Measurements from ENCODE around the gene CCDC197.

The CCDC197 gene

DNA sequence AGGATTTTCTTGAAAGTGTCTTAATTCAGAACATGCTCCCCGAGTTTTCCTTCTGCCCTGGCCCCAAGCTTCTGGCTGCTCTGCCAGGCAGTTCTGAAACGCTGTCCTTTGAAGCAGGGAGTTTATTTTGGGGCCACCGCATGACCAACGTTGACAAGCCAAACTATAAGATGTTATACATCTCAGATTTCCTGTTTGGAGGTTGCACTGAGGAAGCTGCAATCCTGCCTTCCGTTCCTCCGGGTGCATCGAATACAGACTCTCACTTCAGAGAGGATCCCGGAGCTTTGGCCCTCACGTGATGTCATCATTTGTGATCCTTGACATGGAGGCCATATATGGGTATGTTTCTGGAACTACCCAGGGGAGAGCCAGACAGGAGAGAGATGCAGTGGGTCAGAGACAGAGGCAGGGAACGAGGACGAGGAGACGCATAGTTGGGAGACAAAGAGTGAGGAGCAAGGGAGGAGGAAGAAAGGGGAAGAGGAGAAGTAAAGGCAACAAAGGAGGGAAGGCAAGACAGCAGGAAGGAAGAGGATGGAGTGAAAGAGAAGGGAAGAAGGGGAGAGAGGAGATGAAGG, 20.5 kb upstream of the CCDC197 start, which contains the start of gene ASB2:
ASB2 (minus strand) TSS at position 94 of the 581 bp plus-strand sequence. CDS start 12,031 bp downstream, outside the sequence.
- DNase-seq (ENCODE audit: low spot score): no peak
- in situ Hi-C loops (cut with MboI; ENCODE audit: low pct_unique_long_range_greater_than_20kb, low sequenced_read_pairs, unreplicated experiment): no loop called here
- TF ChIP-seq CTCF (IDR thresholded peaks at IDR 0.05; ENCODE audit: extremely low read depth, insufficient read depth, missing control alignments): no peak

- DNase-seq (ENCODE audit: low spot score): no peak
- TF ChIP-seq CTCF (IDR thresholded peaks at IDR 0.05; ENCODE audit: extremely low read depth, insufficient read depth, missing control alignments): no peak
- in situ Hi-C loops (cut with MboI; ENCODE audit: low pct_unique_long_range_greater_than_20kb, low sequenced_read_pairs, unreplicated experiment): no loop called here
Observed at GRCh38 chr14:93977171-93977570, 19.9 kb upstream of the CCDC197 start.

- TF ChIP-seq CTCF (IDR thresholded peaks at IDR 0.05; ENCODE audit: extremely low read depth, insufficient read depth, missing control alignments): no peak
- in situ Hi-C loops (cut with MboI; ENCODE audit: low pct_unique_long_range_greater_than_20kb, low sequenced_read_pairs, unreplicated experiment): no loop called here
- peak; percentile 60 for DNase-seq (ENCODE audit: low spot score)
Observed at GRCh38 chr14:93977790-93978581, 19.1 kb upstream of the CCDC197 start.

DNA sequence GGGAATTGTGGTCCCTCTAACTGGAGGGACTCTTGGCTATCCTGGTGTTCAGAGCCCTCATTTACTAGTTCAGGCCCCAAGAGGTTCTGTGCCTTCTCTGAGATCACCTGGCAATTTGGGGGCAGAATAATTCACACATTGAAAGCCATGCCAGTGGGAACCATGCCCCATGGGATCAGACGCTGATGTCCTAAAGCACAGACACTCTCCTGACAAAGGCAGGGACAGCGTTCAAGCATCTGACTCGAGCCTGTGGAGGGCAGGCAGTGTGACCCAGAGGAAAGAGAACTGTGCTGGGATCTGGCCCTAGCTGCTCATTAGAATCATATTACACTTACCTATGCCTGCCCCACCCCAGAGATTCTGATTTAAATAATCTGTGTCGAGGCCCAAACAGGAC, 18.4 kb upstream of the CCDC197 start:
- in situ Hi-C loops (cut with MboI; ENCODE audit: low pct_unique_long_range_greater_than_20kb, low sequenced_read_pairs, unreplicated experiment): no loop called here
- no peak for DNase-seq (ENCODE audit: low spot score)
- no peak for TF ChIP-seq CTCF (IDR thresholded peaks at IDR 0.05; ENCODE audit: extremely low read depth, insufficient read depth, missing control alignments)

GRCh38 chr14:93980456-93981201, 16.5 kb upstream of the CCDC197 start:
- DNase-seq (ENCODE audit: low spot score): no peak
- TF ChIP-seq CTCF (IDR thresholded peaks at IDR 0.05; ENCODE audit: extremely low read depth, insufficient read depth, missing control alignments): no peak
- in situ Hi-C loops (cut with MboI; ENCODE audit: low pct_unique_long_range_greater_than_20kb, low sequenced_read_pairs, unreplicated experiment): no loop called here

DNA sequence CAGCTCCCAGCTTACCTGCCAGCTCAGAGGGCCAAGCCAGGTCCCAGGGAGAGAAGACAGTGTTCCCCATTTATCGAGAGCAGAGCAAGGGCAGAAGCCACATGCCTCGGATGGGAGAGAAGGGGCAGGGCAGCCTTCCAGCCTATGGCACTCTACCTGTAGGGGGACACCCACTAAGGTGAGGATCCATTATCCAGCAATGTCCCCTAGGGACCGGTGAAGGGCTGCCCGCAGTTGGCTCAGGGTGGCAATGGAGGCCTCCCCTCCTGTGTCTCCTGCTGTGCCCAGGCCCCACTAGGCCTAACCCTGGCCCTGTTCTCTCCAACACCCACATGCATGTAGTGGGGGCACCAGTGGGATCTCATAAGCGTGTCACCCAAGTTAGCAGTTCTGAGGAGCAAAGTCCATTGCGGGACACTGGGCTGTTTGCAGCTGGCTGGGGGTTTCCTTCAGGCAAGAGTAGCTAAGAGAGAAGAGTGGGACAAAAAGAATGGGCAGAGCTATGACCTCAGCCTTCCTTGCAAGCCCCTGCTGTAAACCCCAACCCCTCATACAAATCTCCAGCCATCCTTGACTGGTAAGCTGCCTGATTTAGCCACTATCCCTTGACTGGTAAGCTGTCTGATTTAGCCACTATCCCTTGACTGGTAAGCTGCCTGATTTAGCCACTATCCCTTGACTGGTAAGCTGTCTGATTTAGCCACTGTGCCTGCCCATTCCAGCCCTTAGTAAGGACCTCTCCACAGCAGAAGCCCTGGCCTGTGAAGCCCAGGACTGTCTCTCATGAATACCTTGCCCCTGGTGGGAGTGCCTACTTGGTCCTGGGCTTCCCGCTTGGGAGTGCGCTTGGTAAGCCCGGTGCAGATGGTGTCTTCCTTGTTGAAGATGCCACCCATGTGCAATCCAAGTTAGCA, 15.5 kb upstream of the CCDC197 start:
- in situ Hi-C loops (cut with MboI; ENCODE audit: low pct_unique_long_range_greater_than_20kb, low sequenced_read_pairs, unreplicated experiment): no loop called here
- no peak for TF ChIP-seq CTCF (IDR thresholded peaks at IDR 0.05; ENCODE audit: extremely low read depth, insufficient read depth, missing control alignments)
- DNase-seq (ENCODE audit: low spot score): no peak
